GM23248 (cell line): ENCODE measurements around the gene ZNF385B.

Experiments used
- EZH2 ChIP-seq: fragments of 200-600 bp; sonication (generic); IDR thresholded peaks from 2 replicates; pipeline ENCODE4 v1.6.1; 2018; ENCODE audit warnings: antibody characterized with exemption, mild to moderate bottlenecking; ENCODE audit not compliant: insufficient read depth, poor library complexity, severe bottlenecking
- EZH2phosphoT487 ChIP-seq: fragments of 200-600 bp; sonication (generic); IDR thresholded peaks from 2 replicates; pipeline ENCODE4 v1.6.1; 2018; ENCODE audit warnings: antibody characterized with exemption, moderate library complexity, mild to moderate bottlenecking, low read depth; ENCODE audit not compliant: insufficient read depth

- TF ChIP-seq EZH2: no peak
- no peak for TF ChIP-seq EZH2phosphoT487
Measured at GRCh38 chr2:179560257-179560735, 301.1 kb downstream of the ZNF385B start.
